OCI-LY1 (cell line): ENCODE data around the gene TRPC4AP.

Experiments
- CTCF ChIP-seq: fragments of 200-600 bp; sonication (generic), shearing (Covaris generic); IDR thresholded peaks from 2 replicates; pipeline ENCODE4 v1.5.1; 2017; ENCODE audit warnings: mild to moderate bottlenecking, antibody characterized with exemption, low read length, moderate library complexity, mixed read lengths
- EZH2 ChIP-seq: fragments of 200-600 bp; sonication (generic), shearing (Covaris generic); IDR thresholded peaks from 2 replicates; pipeline ENCODE4 v1.8.0; 2017; ENCODE audit warnings: borderline replicate concordance, mixed run types, mild to moderate bottlenecking, antibody characterized with exemption, low read length, moderate library complexity, mixed read lengths

GRCh38 chr20:35049776-35050352 is 42.7 kb downstream of the TRPC4AP start:
- TF ChIP-seq CTCF (no peak), EZH2 (no peak)
